Heart left ventricle (tissue), 16 donors: ENCODE data around the gene ERMP1. TPM values are rescaled to one million over a fixed set of nuclear protein-coding genes. Genes with fewer than 3 reads are reported as not detected.

ENCODE experiments used
- ATAC-seq, 4 donors: fragments of 200-7000 bp; cut with Tn5 transposase; one replicate each; pipeline ENCODE4 v1.9.1; 2020 to 2022; ENCODE audit warnings: moderate library complexity in 4 of 4, mild to moderate bottlenecking in 3 of 4, moderate number of reproducible peaks in 1 of 4
- DNase-seq, 5 donors: peaks; one replicate each; pipeline ENCODE4 v3.0.0-alpha.2; 2020
- H3K27ac ChIP-seq, 12 donors: fragments of 200-600 bp; sonication (generic) in 4 of 12; one replicate each; pipeline versions ENCODE4 v1.5.0 to v1.8.0; 2016 to 2022; ENCODE audit warnings: mild to moderate bottlenecking in 2 of 12
- H3K27me3 ChIP-seq, 9 donors: fragments of 200-600 bp; sonication (generic) in 2 of 9; one replicate each; pipeline versions ENCODE4 v1.5.1 to v1.8.0; 2016 to 2022; ENCODE audit warnings: mild to moderate bottlenecking in 3 of 9
- H3K36me3 ChIP-seq, 9 donors: fragments of 200-600 bp; sonication (generic) in 2 of 9; one replicate each; pipeline versions ENCODE4 v1.5.0 to v1.8.0; 2018 to 2022; ENCODE audit warnings: mild to moderate bottlenecking in 2 of 9
- H3K4me1 ChIP-seq, 12 donors: fragments of 200-600 bp; sonication (generic) in 4 of 12; one replicate each; pipeline versions ENCODE4 v1.5.0 to v1.8.0; 2016 to 2022; ENCODE audit warnings: mild to moderate bottlenecking in 3 of 12
- H3K4me3 ChIP-seq, 12 donors: fragments of 200-600 bp; sonication (generic) in 4 of 12; one replicate each; pipeline versions ENCODE4 v1.5.0 to v1.8.0; 2017 to 2022; ENCODE audit warnings: mild to moderate bottlenecking in 9 of 12, moderate library complexity in 4 of 12
- H3K9me3 ChIP-seq, 12 donors: fragments of 200-600 bp; sonication (generic) in 4 of 12; one replicate each; pipeline versions ENCODE4 v1.5.0 to v1.8.0; 2016 to 2022; ENCODE audit warnings: mild to moderate bottlenecking in 1 of 12
- POLR2A ChIP-seq, 2 donors: fragments of 450-650 bp; IDR thresholded peaks; one replicate each; pipeline ENCODE4 v1.6.1; 2017; ENCODE audit warnings: antibody characterized with exemption in 2 of 2, mild to moderate bottlenecking in 2 of 2, moderate library complexity in 2 of 2
- WGBS, 4 donors: extraction: QIAGEN DNeasy Blood & Tissue Kit in 2 of 4; methylation state at CpG; one replicate each; pipeline versions ENCODE4 v1.1.5 to v1.1.7; 2013 to 2018; 5-methylcytosine and 5-hydroxymethylcytosine counted together
- intact Hi-C, 10 donors: fragments of 100-400 bp; cut with DNase I; formaldehyde crosslinking; loops; one replicate each; pipeline versions ENCODE4 v1.11.1 to v1.14.2; 2022
- polyA plus RNA-seq, 2 donors: library from polyadenylated mRNA; stranded (reverse); fragments of 200-250 nt; gene quantifications; one replicate each; pipeline ENCODE4 v1.2.3, GENCODE V29; 2013
- total RNA-seq, 9 donors: library from RNA; depleted of rRNA in 2 of 9; stranded (reverse); fragments of >200 nt in 2 of 9; fragmentation: NEBNext Ultra II Directional in 3 of 9; extraction: Animal tissue kit (Norgen Biotek cat#: 25700) in 3 of 9; gene quantifications; one replicate each; pipeline versions ENCODE4 v1.1.0 to v1.2.4, GENCODE V29; 2016 to 2023
- TF ChIP-seq, protein P1 (sequence below), 12 donors: fragments of 200-600 bp; sonication (generic) in 4 of 12; IDR thresholded peaks; one replicate each; pipeline versions ENCODE4 v1.5.0 to v1.8.0; 2018 to 2022; ENCODE audit warnings: antibody characterized with exemption in 12 of 12, mild to moderate bottlenecking in 5 of 12
- donor health status: ischemic (EF 13 %, LVEDD 7.1; RV severe dilation, severe dysfunction).
- donor health status: healthy with polysubstance abuse.
- donor health status: DM: no; HTN: yes; CAD: no.
- donor health status: DM: no; HTN: no; CAD: no.
- donor health status: ischemic (EF 25% LVEDD 6.9; RV normal size, moderate dysfunction).
- donor health status: ischemic (EF 25% LVEDD 5.7; RV mildly dilated, moderate dysfunction).
- donor health status: healthy.
- donor health status: DM: yes; HTN: yes; CAD: no.
- donor health status: ischemic (EF 35%, LVEDD 5.7; RV mildly dilated, moderate dysfunction).
- donor health status: nonischemic (EF 11% LVEDD 7.7; RV severe dilation, severe dysfunction).
- donor health status: DM: yes; HTN: yes; CAD: no.
- donor health status: PGD.
- donor health status: ischemic (EF 29% LVEDD 5.4; RV normal size, mild dysfunction).
- donor health status: nonischemic (EF 23%, LVEDD 6.1; RV moderate dilation, normal function).

Gene ERMP1
- total and polyA plus RNA-seq, 11 donors = 5.8 to 28.7 (median 20.5) TPM

DNA sequence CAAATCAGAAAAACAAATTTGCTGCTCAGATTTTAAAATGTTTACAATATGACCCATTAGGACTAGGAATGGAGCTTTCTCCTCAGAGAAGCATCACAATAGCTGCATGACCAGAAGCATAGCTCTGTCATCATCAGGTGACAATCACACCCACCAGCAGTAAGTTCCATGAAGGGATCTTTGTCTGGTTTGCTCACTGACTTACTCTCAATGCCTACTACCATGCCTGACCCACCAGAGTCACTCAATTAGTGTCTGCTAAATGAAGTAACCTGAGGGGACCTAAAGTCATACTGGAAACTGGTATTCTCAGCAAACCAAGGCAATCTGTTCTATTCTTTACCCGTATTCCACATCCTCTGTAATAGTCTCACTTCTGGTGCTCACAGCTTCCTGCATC is 7.7 kb downstream of the ERMP1 start:
- intact Hi-C loops = no loop called here
- 64 to 81% (median 72%) methylated on average over 1 of the region's 1 CpG for WGBS, 4 donors
- ATAC-seq (no peak), DNase-seq (no peak)
- Histone ChIP-seq H3K36me3 (peaks cover 0 to 71% (median 50%) of the 10 kb centered on the region in 9 donors), H3K4me1 (no peaks in the 10 kb centered on the region), H3K4me3 (no peak overlapping the region), H3K27ac (no peak overlapping the region), H3K9me3 (no peaks in the 10 kb centered on the region), H3K27me3 (no peaks in the 10 kb centered on the region)
- TF ChIP-seq POLR2A (IDR thresholded peaks at IDR 0.05) = no peak
- TF ChIP-seq, protein P1, sequence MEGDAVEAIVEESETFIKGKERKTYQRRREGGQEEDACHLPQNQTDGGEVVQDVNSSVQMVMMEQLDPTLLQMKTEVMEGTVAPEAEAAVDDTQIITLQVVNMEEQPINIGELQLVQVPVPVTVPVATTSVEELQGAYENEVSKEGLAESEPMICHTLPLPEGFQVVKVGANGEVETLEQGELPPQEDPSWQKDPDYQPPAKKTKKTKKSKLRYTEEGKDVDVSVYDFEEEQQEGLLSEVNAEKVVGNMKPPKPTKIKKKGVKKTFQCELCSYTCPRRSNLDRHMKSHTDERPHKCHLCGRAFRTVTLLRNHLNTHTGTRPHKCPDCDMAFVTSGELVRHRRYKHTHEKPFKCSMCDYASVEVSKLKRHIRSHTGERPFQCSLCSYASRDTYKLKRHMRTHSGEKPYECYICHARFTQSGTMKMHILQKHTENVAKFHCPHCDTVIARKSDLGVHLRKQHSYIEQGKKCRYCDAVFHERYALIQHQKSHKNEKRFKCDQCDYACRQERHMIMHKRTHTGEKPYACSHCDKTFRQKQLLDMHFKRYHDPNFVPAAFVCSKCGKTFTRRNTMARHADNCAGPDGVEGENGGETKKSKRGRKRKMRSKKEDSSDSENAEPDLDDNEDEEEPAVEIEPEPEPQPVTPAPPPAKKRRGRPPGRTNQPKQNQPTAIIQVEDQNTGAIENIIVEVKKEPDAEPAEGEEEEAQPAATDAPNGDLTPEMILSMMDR (IDR thresholded peaks at IDR 0.05) = no peak

DNA sequence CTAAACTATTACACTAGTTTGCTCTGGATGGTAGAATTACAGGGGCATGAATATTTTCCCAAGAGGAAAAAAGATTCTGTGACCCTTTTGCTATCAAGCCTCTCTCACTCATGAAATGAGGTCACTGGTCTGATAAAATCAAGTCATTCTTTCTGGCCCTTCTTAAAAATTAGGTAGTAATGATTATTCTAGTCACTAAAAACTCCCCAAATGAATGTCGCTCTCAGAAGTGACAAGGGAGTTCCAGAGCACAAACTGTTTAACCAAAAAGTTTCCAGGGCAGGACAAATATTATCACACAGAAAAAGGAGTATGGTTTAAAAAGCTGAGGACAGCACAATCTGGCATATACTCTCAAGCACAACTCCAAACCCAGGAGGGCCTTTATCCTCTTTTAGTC is 12.5 kb downstream of the ERMP1 start:
- intact Hi-C loops = no loop called here
- Histone ChIP-seq H3K27ac (no peak overlapping the region), H3K9me3 (no peaks in the 10 kb centered on the region), H3K36me3 (peaks cover 0 to 72% (median 40%) of the 10 kb centered on the region in 9 donors), H3K4me1 (no peaks in the 10 kb centered on the region), H3K4me3 (no peak overlapping the region), H3K27me3 (no peaks in the 10 kb centered on the region)
- WGBS, 4 donors = 78 to 91% (median 88%) methylated on average over 1 of the region's 1 CpG
- no peak for TF ChIP-seq POLR2A (IDR thresholded peaks at IDR 0.05)
- TF ChIP-seq, protein P1 (IDR thresholded peaks at IDR 0.05) = no peak
- DNase-seq (no peak), ATAC-seq (no peak)

DNA sequence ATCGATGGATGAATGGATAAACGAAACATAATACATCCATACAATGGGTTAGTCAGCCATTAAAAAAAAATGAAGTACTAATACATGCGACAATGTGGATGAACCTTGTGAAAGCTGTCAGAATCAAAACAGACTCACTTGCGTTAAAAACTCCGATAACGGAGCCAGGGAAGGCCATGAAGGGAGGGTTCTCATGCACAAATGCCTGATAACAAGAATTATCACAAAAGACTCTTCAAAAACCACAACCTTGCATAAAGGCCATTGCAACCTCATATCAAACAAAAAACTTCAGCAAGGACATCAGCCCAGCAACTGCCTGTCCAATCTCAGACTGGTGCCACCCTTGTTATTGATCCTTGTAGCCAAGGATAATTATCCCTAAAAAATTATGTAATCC is 13.7 kb downstream of the ERMP1 start:
- 90 to 97% (median 93%) methylated on average over 6 of the region's 6 CpGs for WGBS, 4 donors
- no peaks in the 10 kb centered on the region for H3K4me1 ChIP-seq
- H3K4me3 ChIP-seq = no peak overlapping the region
- H3K9me3 ChIP-seq = no peaks in the 10 kb centered on the region
- no peak overlapping the region for H3K27ac ChIP-seq
- DNase-seq (no peak), ATAC-seq (no peak)
- TF ChIP-seq, protein P1 (IDR thresholded peaks at IDR 0.05) = no peak
- no peak for TF ChIP-seq POLR2A (IDR thresholded peaks at IDR 0.05)
- H3K36me3 ChIP-seq = peaks cover 0 to 73% (median 39%) of the 10 kb centered on the region in 9 donors
- H3K27me3 ChIP-seq = no peaks in the 10 kb centered on the region
- intact Hi-C loops = no loop called here

DNA sequence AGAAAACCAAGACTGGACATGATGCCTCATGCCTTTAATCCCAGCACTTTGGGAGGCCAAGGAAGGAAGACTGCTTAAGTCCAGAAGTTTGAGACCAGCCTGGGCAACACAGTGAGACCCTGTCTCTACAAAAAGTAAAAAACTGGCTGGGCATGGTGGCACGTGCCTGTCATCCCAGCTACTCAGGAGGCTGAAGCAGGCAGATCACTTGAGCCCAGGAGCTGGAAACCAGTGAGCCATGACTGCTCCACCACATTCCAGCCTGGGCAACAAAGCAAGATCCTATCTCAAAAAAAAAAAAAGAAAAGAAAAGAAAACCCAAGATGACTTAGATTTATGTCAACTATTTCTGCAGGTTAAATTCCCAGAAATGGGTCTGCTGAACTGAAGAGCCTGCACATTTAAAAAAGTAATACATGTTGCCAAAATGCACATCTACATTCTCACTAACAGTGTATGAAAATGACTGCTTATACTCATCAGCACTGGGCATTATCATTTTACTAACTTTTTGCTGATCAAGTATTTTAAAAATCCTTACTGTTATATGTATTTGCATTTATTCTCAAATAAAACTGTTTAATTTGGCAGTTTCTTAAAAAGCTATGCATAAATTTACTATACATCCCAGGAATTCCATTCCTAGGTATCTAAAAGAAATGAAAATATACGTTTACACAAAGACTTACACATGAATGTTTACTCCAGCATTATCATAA is 14.3 kb downstream of the ERMP1 start:
- Histone ChIP-seq H3K27me3 (no peaks in the 10 kb centered on the region), H3K9me3 (no peaks in the 10 kb centered on the region), H3K36me3 (peaks cover 0 to 73% (median 37%) of the 10 kb centered on the region in 9 donors), H3K4me3 (no peak overlapping the region), H3K27ac (no peak overlapping the region), H3K4me1 (no peaks in the 10 kb centered on the region)
- no peak for DNase-seq
- intact Hi-C loops = no loop called here
- ATAC-seq = no peak
- no peak for TF ChIP-seq POLR2A (IDR thresholded peaks at IDR 0.05)
- TF ChIP-seq, protein P1 (IDR thresholded peaks at IDR 0.05) = no peak
- 90 to 97% (median 93%) methylated on average over 2 of the region's 2 CpGs for WGBS, 4 donors
